Upper lobe of left lung (tissue), 4 donors: Measurements from ENCODE around the gene EPHA4.

Source experiments
- CTCF ChIP-seq, 6 experiments: fragments of 450-650 bp in 4 of 6; fragments of 200-600 bp in 2 of 6; sonication (generic) in 2 of 6; IDR thresholded peaks; one replicate each; pipeline ENCODE4 v1.5.1; 2016 to 2019; ENCODE audit warnings: antibody characterized with exemption in 6 of 6
- POLR2A ChIP-seq, 4 donors: fragments of 450-650 bp; IDR thresholded peaks; one replicate each; pipeline ENCODE4 v1.5.1; 2016 to 2017; ENCODE audit warnings: antibody characterized with exemption in 4 of 4, mild to moderate bottlenecking in 2 of 4

- TF ChIP-seq CTCF (IDR thresholded peaks at IDR 0.05) (no peak), POLR2A (IDR thresholded peaks at IDR 0.05) (no peak)
These were observed 1.0 kb downstream of the EPHA4 start for GRCh38 chr2:221571025-221571550.
